Testis (tissue), 2 donors: ENCODE results near the gene PISD.

ENCODE experiments used
- CTCF ChIP-seq, 3 experiments: fragments of 450-650 bp in 2 of 3; fragments of 200-600 bp in 1 of 3; sonication (generic) in 1 of 3; IDR thresholded peaks; one replicate each; pipeline ENCODE4 v1.5.1; 2016 to 2019; ENCODE audit warnings: antibody characterized with exemption in 3 of 3, mild to moderate bottlenecking in 2 of 3, moderate library complexity in 1 of 3
- POLR2A ChIP-seq: fragments of 450-650 bp; IDR thresholded peaks from one replicate; pipeline ENCODE4 v1.6.1; 2017; ENCODE audit warnings: antibody characterized with exemption, mild to moderate bottlenecking, moderate library complexity

GRCh38 chr22:31683181-31684105 is 21.4 kb upstream of the PISD start:
- TF ChIP-seq CTCF (IDR thresholded peaks at IDR 0.05) (no peak), POLR2A (no peak)
